Body of pancreas (tissue), 4 donors: Measurements from ENCODE around the gene ZMYM5.

ENCODE experiments used
- CTCF ChIP-seq, 7 experiments: fragments of 450-650 bp in 4 of 7; fragments of 200-600 bp in 3 of 7; sonication (generic) in 3 of 7; IDR thresholded peaks; one replicate each; pipeline ENCODE4 v1.5.1; 2016 to 2019; ENCODE audit warnings: antibody characterized with exemption in 7 of 7
- POLR2A ChIP-seq, 3 donors: fragments of 450-650 bp; IDR thresholded peaks; one replicate each; pipeline ENCODE4 v1.6.1; 2016; ENCODE audit warnings: antibody characterized with exemption in 3 of 3, mild to moderate bottlenecking in 2 of 3

DNA sequence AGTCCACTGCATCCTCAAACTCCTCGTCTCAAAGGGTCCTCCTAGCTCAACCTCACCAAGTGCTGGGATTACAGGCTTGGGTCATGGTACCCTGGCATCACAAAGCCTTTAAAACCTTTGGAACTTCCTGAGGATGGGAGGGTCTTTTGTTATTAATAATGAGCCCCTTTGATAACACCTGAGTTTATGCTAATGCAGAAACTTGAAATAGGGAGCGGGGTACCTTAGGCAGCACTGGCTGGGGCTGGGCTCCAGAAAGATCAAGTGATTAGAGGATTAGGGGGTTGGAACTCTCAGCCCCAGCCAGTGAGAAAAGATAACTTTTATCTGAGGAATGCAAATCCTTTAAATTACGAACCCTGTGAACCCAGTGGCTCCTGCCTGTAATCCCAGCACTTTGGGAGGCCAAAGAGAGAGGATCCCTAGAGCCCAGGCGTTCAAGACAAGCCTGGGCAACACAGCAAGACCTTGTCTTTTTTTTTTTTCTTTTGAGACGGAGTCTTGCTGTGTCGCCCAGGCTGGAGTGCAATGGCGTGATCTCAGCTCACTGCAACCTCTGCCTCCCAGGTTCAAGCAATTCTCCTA is 71.4 kb downstream of the ZMYM5 start:
- TF ChIP-seq CTCF (IDR thresholded peaks at IDR 0.05), result no peak
- TF ChIP-seq POLR2A (IDR thresholded peaks at IDR 0.05), result no peak
